Colon (tissue), 2 donors: Measurements from ENCODE around the gene PPAN.

Experiments used
- FAIRE-seq: peaks from 2 replicates; lab custom pipeline; 2012; peaks lifted over from hg19 to GRCh38; lab: Jason Lieb, UNC
- donor health status: control.
- donor health status: control.

The PPAN gene

DNA sequence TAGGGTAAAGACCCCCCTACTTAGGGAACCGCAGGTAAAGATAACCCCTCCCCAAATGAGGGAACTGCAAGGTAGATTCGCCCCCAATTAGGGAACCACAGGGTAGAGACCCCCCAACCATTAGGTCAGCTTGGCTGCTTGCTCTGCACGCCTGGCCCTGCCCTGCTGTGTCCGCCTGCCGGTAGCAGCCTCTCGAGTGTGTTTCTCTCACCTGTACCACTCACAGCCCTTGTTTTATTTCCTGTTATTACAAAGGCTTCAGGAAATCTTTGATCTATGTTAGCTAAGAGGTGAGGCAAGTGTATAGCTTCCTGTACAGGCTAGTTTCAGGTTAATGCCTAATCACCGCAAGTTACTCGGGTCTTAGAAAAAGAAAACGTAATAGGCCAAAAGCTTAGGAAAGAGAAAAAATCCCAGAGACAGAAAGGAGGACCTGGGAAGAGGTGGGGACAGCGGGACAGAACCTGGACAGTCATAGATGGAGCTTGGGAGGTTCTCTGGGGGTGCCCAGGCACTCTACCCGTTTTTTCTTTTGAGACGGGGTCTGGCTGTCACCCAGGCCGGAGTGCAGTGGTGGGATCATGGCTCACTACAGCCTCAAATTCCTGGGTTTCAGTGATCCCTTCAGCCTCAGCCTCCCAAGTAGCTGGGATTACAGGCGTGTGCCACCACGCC is 36.7 kb downstream of the PPAN start:
- FAIRE-seq = no peak

DNA sequence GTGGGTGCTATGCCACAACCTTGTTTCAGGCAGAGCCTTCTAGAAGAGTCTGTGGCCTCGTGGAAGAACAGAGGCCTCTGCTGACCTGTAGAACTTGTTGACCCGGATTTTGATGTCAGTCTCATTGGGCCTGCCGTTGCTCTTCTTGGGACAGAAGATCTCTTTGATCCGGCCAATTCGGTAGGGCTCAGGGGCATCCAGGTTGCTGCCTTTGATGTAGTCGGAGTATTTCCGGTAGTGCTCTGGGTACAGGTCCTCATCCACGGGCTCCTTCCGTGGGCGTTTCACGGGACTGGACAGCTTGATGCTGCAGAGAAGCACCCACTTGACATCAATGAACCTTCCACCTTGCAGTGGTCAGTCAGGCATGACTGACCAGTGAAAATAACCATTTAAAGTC is 37.5 kb downstream of the PPAN start:
- FAIRE-seq = no peak

DNA sequence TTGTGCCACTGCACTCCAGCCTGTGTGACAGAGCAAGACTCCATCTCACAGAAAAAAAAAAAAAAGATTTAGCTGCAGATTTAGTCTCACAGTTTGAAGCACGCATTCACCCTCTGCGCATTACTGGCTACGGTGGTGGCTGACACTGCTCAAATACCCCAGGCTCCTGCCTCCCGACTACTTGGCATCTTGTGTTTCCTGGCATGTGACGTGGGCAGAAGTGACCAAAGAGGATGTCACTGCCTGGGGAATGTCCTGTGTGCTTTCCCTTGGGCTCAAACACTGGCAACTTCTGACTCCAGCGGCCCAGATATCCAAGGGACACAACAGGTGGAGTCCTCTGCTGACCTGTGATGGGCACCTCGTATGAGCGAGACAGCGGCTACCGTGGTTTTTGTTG is 38.2 kb downstream of the PPAN start:
- FAIRE-seq = no peak

- FAIRE-seq = no peak
These were observed 38.9 kb downstream of the PPAN start for GRCh38 chr19:10145031-10145430.

GRCh38 chr19:10146142-10146541 is 40.0 kb downstream of the PPAN start:
- no peak for FAIRE-seq

DNA sequence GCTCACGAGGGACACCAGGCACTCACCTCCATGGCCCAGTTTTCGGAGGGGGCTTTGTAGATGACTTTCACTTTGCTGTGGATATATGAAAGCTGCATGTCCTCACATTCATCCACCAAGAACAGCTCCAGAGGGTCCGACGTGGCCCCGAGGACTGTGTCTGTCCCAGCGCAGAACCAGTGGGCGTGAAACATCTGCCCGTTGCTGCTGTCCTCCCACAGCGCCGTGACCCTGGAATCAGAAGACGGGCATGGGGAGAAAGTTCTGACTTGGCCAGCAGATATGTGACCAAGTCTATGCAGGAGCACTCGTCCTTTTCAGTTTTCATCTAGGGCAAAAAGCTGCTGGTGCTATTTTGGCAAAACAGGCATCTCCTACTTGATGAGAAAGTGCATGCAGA is 43.3 kb downstream of the PPAN start:
- no peak for FAIRE-seq

GRCh38 chr19:10151521-10151920 is 45.4 kb downstream of the PPAN start:
- FAIRE-seq = no peak

GRCh38 chr19:10152100-10152499 is 45.9 kb downstream of the PPAN start:
- no peak for FAIRE-seq

GRCh38 chr19:10155839-10156238 is 49.7 kb downstream of the PPAN start:
- no peak for FAIRE-seq

DNA sequence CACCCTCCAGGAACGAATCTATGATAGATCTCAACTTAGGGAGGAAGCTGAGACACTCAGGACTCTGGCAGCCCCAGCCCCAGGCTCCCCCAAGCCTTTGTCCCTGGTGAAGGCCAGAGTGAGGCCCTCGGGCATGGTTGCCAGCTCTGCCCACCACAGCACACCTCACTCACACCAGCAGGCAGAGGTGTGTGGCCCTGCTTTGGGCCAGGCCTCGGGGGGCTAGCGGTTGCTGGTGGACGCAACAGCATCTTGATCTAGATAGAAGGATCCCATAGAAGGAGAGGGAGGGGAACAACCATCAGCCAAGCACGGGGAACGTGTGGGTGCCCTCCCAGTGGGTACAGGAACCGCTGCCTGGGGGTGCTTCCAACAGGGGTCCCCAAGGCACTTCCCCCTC is 51.9 kb downstream of the PPAN start:
- no peak for FAIRE-seq

DNA sequence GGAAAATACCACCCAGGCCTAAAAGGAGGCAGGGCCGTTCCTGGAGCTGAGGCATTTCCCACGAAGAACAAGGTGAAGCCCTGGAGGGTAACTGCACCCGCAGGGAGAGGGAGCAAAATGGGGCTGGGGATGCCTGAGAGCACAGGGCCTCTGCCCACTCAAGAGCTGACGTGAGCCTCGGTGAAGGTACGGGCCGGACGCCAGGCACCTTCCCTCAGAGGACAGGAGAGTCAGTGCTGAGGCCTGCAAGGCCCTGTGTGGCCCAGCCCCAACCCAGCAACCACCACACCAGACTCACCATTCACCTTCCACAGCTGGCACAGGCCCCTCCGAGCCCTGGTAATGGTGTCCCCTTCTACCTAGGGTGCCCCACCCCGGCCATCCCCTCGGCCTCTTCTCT is 52.3 kb downstream of the PPAN start:
- no peak for FAIRE-seq

GRCh38 chr19:10159610-10160009 is 53.4 kb downstream of the PPAN start:
- FAIRE-seq = no peak
